ENCODE results near the gene UFM1. TPM values are rescaled to one million over a fixed set of nuclear protein-coding genes. Genes with fewer than 3 reads are reported as not detected.

The UFM1 gene
- total RNA-seq, 4 donors from 2014 or later, result 22.6 to 31.0 (median 24.3) TPM

DNA sequence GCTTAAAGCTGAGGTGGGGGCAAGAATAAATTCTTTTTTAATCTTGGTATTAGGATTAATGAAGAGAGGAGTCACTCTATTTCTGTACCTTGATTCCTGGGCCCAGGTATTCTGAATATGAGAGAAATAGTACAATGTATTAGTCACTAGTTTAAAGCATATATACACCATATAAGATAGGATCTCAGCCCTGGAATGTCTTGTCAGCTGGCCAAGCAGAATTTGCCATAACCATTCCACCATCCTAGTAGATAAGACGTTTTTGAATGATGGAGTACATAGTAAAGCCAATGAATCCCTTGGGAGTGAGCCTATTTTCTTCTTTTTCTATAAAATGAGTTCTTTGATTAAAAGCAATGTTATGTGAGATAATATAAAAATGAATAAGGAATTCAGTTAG lies 55.6 kb downstream of the UFM1 start:
- intact Hi-C loops (cut with DNase I; ENCODE audit: low total_unique reads) (no loop called here), in situ Hi-C loops (cut with MboI; ENCODE audit: low sequenced_read_pairs in 4 of 4) (no loop called here)

DNA sequence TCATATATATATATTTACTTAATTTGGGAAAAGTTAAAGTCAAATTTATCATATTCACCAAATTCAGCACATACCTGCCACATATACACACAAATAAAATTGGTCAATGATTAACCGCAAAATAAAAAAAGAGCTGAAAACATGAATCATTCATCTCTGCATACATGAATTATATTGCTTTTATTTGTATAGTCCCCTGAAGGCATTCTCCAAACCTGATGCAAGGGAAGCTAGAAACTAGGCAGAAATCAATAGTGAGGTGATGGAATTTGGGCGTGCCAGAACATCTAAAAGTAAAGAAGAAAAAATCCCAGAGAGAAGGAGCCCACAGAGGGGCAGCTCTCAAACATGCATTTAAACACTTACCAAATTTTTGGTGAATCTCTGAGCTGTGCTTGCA lies 60.1 kb downstream of the UFM1 start:
- intact Hi-C loops (cut with DNase I; ENCODE audit: low total_unique reads), result no loop called here
- in situ Hi-C loops (cut with MboI; ENCODE audit: low sequenced_read_pairs in 4 of 4), result no loop called here
- no peak for TF ChIP-seq POLR2A (IDR thresholded peaks at IDR 0.05)
- TF ChIP-seq, protein P1, sequence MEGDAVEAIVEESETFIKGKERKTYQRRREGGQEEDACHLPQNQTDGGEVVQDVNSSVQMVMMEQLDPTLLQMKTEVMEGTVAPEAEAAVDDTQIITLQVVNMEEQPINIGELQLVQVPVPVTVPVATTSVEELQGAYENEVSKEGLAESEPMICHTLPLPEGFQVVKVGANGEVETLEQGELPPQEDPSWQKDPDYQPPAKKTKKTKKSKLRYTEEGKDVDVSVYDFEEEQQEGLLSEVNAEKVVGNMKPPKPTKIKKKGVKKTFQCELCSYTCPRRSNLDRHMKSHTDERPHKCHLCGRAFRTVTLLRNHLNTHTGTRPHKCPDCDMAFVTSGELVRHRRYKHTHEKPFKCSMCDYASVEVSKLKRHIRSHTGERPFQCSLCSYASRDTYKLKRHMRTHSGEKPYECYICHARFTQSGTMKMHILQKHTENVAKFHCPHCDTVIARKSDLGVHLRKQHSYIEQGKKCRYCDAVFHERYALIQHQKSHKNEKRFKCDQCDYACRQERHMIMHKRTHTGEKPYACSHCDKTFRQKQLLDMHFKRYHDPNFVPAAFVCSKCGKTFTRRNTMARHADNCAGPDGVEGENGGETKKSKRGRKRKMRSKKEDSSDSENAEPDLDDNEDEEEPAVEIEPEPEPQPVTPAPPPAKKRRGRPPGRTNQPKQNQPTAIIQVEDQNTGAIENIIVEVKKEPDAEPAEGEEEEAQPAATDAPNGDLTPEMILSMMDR (IDR thresholded peaks at IDR 0.05 in 4 of 5, conservative IDR thresholded peaks at IDR 0.05 in 1 of 5), result no peak

More for the DNA sequence above, 55.6 kb downstream of the UFM1 start:
- ATAC-seq, result no peak
- no peaks in the 10 kb centered on the region for H3K36me3 ChIP-seq
- no peak overlapping the region for H3K27ac ChIP-seq
- no peak for DNase-seq
- no peaks in the 10 kb centered on the region for H3K27me3 ChIP-seq
- H3K9me3 ChIP-seq, result no peaks in the 10 kb centered on the region
- TF ChIP-seq, protein P1 (IDR thresholded peaks at IDR 0.05 in 4 of 5, conservative IDR thresholded peaks at IDR 0.05 in 1 of 5), result no peak
- no peak for TF ChIP-seq POLR2A (IDR thresholded peaks at IDR 0.05)
- no peaks in the 10 kb centered on the region for H3K4me1 ChIP-seq
- H3K4me3 ChIP-seq, result no peak overlapping the region

DNA sequence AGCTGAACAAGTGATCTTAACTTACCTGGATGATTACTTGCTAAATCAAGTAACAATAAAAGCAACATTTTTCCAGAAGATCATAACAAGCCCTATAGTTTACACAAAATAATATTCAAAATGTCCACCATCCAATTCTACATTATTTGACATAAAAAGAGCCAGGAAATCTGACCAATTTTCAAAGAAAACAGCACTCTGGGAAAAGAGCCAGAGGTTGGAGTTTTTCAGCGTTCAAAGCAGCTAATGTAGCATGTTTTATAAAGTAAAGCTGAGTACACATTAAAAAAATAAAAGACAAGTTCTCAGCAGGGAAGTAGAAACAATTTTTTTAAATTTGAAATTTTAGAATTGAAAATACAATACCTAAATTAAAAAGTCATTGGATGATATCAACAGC lies 62.6 kb downstream of the UFM1 start:
- TF ChIP-seq, protein P1 (IDR thresholded peaks at IDR 0.05 in 4 of 5, conservative IDR thresholded peaks at IDR 0.05 in 1 of 5), result no peak
- no peak for TF ChIP-seq POLR2A (IDR thresholded peaks at IDR 0.05)
- DNase-seq (no peak), ATAC-seq (no peak)
- in situ Hi-C loops (cut with MboI; ENCODE audit: low sequenced_read_pairs in 4 of 4) (no loop called here), intact Hi-C loops (cut with DNase I; ENCODE audit: low total_unique reads) (no loop called here)
- Histone ChIP-seq H3K4me3 (no peak overlapping the region), H3K9me3 (no peaks in the 10 kb centered on the region), H3K36me3 (no peaks in the 10 kb centered on the region), H3K4me1 (no peaks in the 10 kb centered on the region), H3K27me3 (no peaks in the 10 kb centered on the region), H3K27ac (no peak overlapping the region)

More for the DNA sequence above, 60.1 kb downstream of the UFM1 start:
- no peak overlapping the region for H3K4me3 ChIP-seq
- H3K27ac ChIP-seq, result no peak overlapping the region
- no peaks in the 10 kb centered on the region for H3K4me1 ChIP-seq
- ATAC-seq, result no peak
- H3K27me3 ChIP-seq, result no peaks in the 10 kb centered on the region
- no peak for DNase-seq
- H3K36me3 ChIP-seq, result no peaks in the 10 kb centered on the region
- no peaks in the 10 kb centered on the region for H3K9me3 ChIP-seq

Data from gastrocnemius medialis (tissue), 4 donors.